ENCODE data around the gene SOX21.
"Not testable (repeated sequence)": the region's sequence is repeated elsewhere in the genome, so short reads cannot be mapped to it uniquely, and the experiment has no call there.

SOX21 gene

DNA sequence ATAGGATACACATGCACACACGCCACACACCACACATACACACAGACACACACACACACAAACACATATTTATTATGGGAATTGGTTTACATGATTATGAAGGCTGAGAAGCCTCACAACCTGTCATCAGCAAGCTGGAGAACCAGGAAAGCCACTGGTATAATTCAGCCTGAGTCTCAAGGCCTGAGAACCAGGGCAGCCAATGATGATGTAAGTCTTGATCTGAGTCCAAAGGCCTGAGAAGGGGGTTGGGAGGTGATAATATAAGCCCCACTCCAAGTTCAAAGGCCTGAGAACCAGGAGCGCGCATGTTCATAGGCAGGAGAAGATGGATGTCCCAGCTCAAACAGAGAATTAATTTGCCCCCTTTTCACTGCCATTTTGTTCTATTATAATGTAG, 18.7 kb upstream of the SOX21 start:
- TF ChIP-seq, protein P1, sequence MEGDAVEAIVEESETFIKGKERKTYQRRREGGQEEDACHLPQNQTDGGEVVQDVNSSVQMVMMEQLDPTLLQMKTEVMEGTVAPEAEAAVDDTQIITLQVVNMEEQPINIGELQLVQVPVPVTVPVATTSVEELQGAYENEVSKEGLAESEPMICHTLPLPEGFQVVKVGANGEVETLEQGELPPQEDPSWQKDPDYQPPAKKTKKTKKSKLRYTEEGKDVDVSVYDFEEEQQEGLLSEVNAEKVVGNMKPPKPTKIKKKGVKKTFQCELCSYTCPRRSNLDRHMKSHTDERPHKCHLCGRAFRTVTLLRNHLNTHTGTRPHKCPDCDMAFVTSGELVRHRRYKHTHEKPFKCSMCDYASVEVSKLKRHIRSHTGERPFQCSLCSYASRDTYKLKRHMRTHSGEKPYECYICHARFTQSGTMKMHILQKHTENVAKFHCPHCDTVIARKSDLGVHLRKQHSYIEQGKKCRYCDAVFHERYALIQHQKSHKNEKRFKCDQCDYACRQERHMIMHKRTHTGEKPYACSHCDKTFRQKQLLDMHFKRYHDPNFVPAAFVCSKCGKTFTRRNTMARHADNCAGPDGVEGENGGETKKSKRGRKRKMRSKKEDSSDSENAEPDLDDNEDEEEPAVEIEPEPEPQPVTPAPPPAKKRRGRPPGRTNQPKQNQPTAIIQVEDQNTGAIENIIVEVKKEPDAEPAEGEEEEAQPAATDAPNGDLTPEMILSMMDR (conservative IDR thresholded peaks at IDR 0.05): no peak
- no peak overlapping the region for H3K27ac ChIP-seq

GRCh38 chr13:94729941-94730340, 17.6 kb upstream of the SOX21 start:
- H3K27ac ChIP-seq: not testable (repeated sequence)

GRCh38 chr13:94726425-94726824, 14.1 kb upstream of the SOX21 start:
- TF ChIP-seq, protein P1 (conservative IDR thresholded peaks at IDR 0.05): no peak
- H3K27ac ChIP-seq: no peak overlapping the region

DNA sequence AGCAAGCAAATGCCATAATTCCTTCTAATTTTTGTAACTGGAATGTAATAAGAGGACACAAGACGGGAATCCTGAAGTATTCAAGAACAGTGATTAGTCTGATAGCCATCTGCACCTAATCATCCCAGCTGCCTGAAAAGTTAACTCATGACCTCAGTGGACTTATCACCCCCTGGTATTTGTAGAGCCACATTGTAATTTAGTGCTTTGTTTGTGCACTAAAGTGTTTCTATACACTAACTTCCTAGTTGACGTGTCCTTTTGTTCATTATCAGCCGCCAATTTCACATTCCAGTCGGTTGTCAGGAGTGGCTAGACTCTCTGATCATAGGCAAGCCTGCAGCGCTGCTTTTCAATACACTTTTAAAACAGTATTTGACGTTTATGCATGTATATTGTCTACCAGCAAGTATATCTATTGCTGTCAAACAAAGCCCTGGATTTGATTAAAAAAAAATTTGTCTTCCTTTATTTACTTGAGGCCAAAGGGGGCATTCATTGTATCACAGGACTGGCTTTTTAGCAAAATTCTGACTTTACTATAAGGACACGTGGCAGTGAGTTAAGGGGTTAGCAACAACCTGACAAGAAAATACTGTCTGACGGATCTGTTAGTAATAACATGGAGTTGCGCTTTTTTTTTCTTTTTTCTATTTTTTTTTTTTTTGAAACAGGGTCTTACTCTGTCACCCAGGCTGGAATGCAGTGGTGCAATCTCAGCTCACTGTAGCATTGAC, 10.4 kb upstream of the SOX21 start:
- H3K27ac ChIP-seq: no peak overlapping the region
- TF ChIP-seq, protein P1 (conservative IDR thresholded peaks at IDR 0.05): no peak

DNA sequence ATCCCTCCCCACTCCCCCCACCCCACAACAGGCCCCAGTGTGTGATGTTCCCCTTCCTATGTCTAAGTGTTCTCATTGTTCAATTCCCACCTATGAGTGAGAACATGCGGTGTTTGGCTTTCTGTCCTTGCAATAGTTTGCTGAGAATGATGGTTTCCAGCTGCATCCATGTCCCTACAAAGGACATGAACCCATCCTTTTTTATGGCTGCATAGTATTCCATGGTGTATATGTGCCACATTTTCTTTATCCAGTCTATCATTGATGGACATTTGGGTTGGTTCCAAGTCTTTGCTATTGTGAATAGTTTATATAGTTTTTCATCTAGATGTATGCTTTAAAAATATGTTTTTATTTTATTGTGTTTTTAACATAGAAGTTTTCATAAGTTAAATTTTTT, 6.4 kb upstream of the SOX21 start:
- not testable (repeated sequence) for H3K27ac ChIP-seq

GRCh38 chr13:94717916-94718315, 5.6 kb upstream of the SOX21 start:
- TF ChIP-seq, protein P1 (conservative IDR thresholded peaks at IDR 0.05): no peak
- H3K27ac ChIP-seq: no peak overlapping the region

- no peak overlapping the region for H3K27ac ChIP-seq
- TF ChIP-seq, protein P1 (conservative IDR thresholded peaks at IDR 0.05): peak; percentile 53
Measured at GRCh38 chr13:94716016-94716415, 3.7 kb upstream of the SOX21 start.

DNA sequence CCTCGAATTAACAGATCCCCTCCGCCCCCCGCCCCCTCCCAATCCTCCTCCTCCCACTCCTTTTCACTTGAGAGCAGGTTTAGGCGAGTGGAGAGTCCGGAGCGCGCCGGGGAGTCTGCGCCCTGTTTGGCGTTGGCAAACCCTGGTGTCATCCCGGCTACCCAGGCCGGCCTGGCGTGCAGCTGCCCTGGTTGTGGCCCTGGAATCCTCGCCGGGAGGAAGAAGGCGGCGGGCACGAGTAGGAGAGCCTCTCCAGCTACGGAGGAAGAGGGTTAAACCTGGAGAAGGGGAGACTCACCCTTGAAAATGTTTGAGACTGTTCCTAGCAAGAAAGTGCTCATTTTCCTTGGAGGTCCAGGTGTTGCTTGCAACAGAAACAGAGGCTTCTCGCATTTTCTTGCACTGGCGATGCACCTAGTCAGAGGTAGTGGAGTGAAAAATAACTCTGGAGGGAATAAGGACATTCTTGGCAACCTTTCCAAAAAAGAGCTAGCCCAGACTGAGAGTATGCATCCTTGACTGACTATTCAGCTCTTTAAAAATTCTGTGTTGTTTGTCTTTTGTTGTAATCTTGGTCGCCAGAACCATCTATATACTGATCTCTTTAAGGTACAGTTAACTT, 1.3 kb upstream of the SOX21 start:
- TF ChIP-seq, protein P1 (conservative IDR thresholded peaks at IDR 0.05): no peak
- no peak overlapping the region for H3K27ac ChIP-seq
